ENCODE results near the gene ADGRV1.

GRCh38 chr5:90833753-90834152 lies 275.2 kb downstream of the ADGRV1 start:
- TF ChIP-seq CTCF (IDR thresholded peaks at IDR 0.05) = no peak
- TF ChIP-seq EP300 (IDR thresholded peaks at IDR 0.05) = no peak

All from tibial nerve (tissue), 4 donors.